ENCODE results near the gene LTF.

DNA sequence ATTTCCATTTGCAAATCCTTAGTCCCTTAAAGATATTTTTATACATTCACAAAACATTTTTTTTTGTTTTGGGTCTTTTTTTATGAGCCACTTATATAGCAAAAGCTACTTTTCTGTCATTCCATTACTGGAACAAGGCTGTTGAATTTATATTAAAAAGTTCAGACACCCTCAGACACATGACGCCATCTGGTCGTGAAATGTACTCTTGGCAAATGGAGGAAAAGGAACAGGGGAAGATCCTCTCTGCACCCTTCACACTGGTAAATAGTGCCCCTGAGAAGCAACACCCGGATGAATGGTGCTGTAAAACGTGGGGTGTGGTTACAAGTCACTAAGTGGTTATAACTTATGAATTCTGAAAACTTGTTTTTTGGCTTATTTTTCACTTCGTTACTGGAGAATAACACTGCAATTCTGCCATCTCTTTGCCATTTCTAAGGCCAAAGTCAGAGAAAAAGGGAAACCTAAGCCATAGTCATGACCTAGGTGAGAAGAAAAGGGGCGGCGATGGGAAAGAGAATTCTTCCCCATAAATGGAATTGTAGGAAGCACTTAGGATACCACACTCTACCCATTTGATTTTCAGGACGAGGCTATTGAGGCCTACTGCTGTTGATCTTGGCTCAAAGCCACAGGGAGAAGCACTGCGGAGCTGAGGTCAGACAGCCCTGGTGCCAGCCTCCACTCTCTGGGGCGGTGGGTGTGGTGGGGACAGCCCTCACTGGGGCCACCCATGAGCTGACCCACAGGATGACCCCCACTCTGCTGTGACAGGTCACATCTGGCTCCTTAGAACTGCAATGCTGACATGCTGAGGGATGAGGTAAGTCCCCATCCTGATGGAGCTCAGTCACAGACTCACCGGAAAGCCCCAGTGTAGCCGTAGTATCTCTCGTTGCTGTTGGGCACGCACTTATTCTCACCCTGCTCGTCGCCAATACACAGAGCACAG lies 21.9 kb downstream of the LTF start:
- TF ChIP-seq, protein P1, sequence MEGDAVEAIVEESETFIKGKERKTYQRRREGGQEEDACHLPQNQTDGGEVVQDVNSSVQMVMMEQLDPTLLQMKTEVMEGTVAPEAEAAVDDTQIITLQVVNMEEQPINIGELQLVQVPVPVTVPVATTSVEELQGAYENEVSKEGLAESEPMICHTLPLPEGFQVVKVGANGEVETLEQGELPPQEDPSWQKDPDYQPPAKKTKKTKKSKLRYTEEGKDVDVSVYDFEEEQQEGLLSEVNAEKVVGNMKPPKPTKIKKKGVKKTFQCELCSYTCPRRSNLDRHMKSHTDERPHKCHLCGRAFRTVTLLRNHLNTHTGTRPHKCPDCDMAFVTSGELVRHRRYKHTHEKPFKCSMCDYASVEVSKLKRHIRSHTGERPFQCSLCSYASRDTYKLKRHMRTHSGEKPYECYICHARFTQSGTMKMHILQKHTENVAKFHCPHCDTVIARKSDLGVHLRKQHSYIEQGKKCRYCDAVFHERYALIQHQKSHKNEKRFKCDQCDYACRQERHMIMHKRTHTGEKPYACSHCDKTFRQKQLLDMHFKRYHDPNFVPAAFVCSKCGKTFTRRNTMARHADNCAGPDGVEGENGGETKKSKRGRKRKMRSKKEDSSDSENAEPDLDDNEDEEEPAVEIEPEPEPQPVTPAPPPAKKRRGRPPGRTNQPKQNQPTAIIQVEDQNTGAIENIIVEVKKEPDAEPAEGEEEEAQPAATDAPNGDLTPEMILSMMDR (IDR thresholded peaks at IDR 0.05; ENCODE audit: insufficient read depth, low read depth, low read length), result no peak
- no peak for TF ChIP-seq EZH2 (IDR thresholded peaks at IDR 0.05; ENCODE audit: insufficient read depth, low read length)

All from astrocyte (in vitro differentiated cells and primary cell).